Mucosa of descending colon (tissue), 3 donors: ENCODE data around the gene WFS1. TPM values are rescaled to one million over a fixed set of nuclear protein-coding genes. Genes with fewer than 3 reads are reported as not detected.
A peak's percentile ranks its signal among the peaks of the same experiment; 100 is the strongest.

Experiments used
- ATAC-seq: fragments of 200-7000 bp; cut with Tn5 transposase; one replicate; pipeline ENCODE4 v1.9.1; 2020; ENCODE audit warnings: mild to moderate bottlenecking, moderate library complexity
- DNase-seq, 3 donors: peaks; one replicate each; pipeline ENCODE4 v3.0.0-alpha.2; 2020
- H3K36me3 ChIP-seq: fragments of 200-600 bp; one replicate; pipeline ENCODE4 v1.8.0; 2021; ENCODE audit warnings: low read depth, mild to moderate bottlenecking
- H3K4me1 ChIP-seq: fragments of 200-600 bp; one replicate; pipeline ENCODE4 v1.8.0; 2021; ENCODE audit warnings: low read depth, mild to moderate bottlenecking
- H3K4me3 ChIP-seq: fragments of 200-600 bp; one replicate; pipeline ENCODE4 v1.8.0; 2021; ENCODE audit warnings: mild to moderate bottlenecking
- H3K9me3 ChIP-seq: fragments of 200-600 bp; one replicate; pipeline ENCODE4 v1.8.0; 2021; ENCODE audit warnings: mild to moderate bottlenecking
- intact Hi-C, 2 donors: fragments of 100-400 bp; cut with DNase I in 1 of 2; cut with micrococcal nuclease in 1 of 2; formaldehyde crosslinking; loops; one replicate each; pipeline versions ENCODE4 v1.11.0 to v1.11.1; 2022; cut with DNase I, micrococcal nuclease
- total RNA-seq, 3 donors: library from RNA; stranded (reverse); fragmentation: NEBNext Ultra II Directional in 2 of 3; extraction: Animal tissue kit (Norgen Biotek cat#: 25700) in 2 of 3; gene quantifications; one replicate each; pipeline versions ENCODE4 v1.2.1 to v1.2.4, GENCODE V29; 2021 to 2023
- TF ChIP-seq, protein P1 (sequence below): fragments of 200-600 bp; IDR thresholded peaks from one replicate; pipeline ENCODE4 v1.8.0; 2022; ENCODE audit warnings: antibody characterized with exemption, mild to moderate bottlenecking
- donor health status: DM: no; HTN: no; CAD: no; lungs with moderate emphysema.
- donor health status: DM: no; HTN: no; CAD: no.
- donor health status: DM: no; HTN: yes; CAD: no.

Gene WFS1
- total RNA-seq, 3 donors from 2014 or later, result 5.8 to 39.2 (median 14.9) TPM

DNA sequence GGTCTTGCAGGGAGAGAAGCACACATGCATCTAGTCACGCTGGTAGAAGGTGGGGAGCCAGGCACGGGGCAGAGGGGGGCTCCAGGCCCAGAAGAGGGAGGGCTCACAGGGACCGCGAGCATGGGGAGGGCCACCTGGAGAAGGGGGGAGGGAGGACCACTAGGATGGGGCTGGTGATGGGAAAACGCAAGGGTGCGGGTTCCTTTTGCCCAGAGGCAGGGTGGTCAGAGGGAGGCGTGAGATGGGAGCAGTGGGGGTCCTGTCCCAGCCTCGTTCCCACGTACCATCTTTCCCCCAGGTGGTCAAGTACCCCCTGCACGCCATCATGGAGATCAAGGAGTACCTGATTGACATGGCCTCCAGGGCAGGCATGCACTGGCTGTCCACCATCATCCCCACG is 30.7 kb downstream of the WFS1 start:
- ATAC-seq, result no peak
- Histone ChIP-seq H3K4me1 (no peaks in the 10 kb centered on the region), H3K4me3 (no peak overlapping the region), H3K9me3 (no peaks in the 10 kb centered on the region), H3K36me3 (no peaks in the 10 kb centered on the region)
- no peak for DNase-seq
- TF ChIP-seq, protein P1, sequence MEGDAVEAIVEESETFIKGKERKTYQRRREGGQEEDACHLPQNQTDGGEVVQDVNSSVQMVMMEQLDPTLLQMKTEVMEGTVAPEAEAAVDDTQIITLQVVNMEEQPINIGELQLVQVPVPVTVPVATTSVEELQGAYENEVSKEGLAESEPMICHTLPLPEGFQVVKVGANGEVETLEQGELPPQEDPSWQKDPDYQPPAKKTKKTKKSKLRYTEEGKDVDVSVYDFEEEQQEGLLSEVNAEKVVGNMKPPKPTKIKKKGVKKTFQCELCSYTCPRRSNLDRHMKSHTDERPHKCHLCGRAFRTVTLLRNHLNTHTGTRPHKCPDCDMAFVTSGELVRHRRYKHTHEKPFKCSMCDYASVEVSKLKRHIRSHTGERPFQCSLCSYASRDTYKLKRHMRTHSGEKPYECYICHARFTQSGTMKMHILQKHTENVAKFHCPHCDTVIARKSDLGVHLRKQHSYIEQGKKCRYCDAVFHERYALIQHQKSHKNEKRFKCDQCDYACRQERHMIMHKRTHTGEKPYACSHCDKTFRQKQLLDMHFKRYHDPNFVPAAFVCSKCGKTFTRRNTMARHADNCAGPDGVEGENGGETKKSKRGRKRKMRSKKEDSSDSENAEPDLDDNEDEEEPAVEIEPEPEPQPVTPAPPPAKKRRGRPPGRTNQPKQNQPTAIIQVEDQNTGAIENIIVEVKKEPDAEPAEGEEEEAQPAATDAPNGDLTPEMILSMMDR, result no peak
- intact Hi-C loops, result no loop called here

DNA sequence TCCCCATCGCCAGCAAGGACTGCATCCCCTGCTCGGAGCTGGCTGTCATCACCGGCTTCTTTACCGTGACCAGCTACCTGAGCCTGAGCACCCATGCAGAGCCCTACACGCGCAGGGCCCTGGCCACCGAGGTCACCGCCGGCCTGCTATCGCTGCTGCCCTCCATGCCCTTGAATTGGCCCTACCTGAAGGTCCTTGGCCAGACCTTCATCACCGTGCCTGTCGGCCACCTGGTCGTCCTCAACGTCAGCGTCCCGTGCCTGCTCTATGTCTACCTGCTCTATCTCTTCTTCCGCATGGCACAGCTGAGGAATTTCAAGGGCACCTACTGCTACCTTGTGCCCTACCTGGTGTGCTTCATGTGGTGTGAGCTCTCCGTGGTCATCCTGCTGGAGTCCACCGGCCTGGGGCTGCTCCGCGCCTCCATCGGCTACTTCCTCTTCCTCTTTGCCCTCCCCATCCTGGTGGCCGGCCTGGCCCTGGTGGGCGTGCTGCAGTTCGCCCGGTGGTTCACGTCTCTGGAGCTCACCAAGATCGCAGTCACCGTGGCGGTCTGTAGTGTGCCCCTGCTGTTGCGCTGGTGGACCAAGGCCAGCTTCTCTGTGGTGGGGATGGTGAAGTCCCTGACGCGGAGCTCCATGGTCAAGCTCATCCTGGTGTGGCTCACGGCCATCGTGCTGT is 31.5 kb downstream of the WFS1 start:
- Histone ChIP-seq H3K9me3 (no peaks in the 10 kb centered on the region), H3K36me3 (no peaks in the 10 kb centered on the region), H3K4me1 (no peaks in the 10 kb centered on the region), H3K4me3 (no peak overlapping the region)
- TF ChIP-seq, protein P1, result no peak
- DNase-seq (no peak), ATAC-seq (no peak)
- intact Hi-C loops, result no loop called here

DNA sequence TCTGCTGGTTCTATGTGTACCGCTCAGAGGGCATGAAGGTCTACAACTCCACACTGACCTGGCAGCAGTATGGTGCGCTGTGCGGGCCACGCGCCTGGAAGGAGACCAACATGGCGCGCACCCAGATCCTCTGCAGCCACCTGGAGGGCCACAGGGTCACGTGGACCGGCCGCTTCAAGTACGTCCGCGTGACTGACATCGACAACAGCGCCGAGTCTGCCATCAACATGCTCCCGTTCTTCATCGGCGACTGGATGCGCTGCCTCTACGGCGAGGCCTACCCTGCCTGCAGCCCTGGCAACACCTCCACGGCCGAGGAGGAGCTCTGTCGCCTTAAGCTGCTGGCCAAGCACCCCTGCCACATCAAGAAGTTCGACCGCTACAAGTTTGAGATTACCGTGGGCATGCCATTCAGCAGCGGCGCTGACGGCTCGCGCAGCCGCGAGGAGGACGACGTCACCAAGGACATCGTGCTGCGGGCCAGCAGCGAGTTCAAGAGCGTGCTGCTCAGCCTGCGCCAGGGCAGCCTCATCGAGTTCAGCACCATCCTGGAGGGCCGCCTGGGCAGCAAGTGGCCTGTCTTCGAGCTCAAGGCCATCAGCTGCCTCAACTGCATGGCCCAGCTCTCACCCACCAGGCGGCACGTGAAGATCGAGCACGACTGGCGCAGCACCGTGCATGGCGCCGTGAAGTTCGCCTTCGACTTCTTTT is 32.2 kb downstream of the WFS1 start:
- DNase-seq (peak in 1 of 3 donors; percentile 45), ATAC-seq (no peak)
- H3K36me3 ChIP-seq, result no peaks in the 10 kb centered on the region
- H3K9me3 ChIP-seq, result no peaks in the 10 kb centered on the region
- H3K4me3 ChIP-seq, result no peak overlapping the region
- TF ChIP-seq, protein P1, result no peak
- intact Hi-C loops, result no loop called here
- H3K4me1 ChIP-seq, result no peaks in the 10 kb centered on the region

DNA sequence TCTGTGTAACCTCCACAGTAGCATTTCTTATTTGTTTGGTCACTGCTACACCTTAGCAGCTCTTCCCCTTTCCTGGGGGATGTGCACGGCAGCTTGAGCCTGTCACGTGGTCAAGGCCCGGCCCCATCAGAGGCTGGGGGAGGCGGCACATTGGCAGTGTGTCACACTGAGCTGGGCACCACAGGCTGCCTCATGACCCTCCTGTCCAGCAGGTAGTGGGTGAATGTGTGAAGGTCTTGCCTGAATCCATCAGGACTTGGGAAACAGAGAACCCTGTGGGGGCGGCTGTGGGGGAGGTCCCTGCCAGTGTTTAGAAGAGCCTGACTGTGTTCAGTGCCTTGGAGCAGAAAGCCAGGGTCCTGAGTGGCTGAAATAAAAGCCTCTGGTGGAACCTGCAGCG is 33.2 kb downstream of the WFS1 start:
- no peaks in the 10 kb centered on the region for H3K36me3 ChIP-seq
- no peaks in the 10 kb centered on the region for H3K4me1 ChIP-seq
- ATAC-seq (no peak), DNase-seq (no peak)
- intact Hi-C loops, result no loop called here
- H3K4me3 ChIP-seq, result no peak overlapping the region
- TF ChIP-seq, protein P1, result no peak
- no peaks in the 10 kb centered on the region for H3K9me3 ChIP-seq

DNA sequence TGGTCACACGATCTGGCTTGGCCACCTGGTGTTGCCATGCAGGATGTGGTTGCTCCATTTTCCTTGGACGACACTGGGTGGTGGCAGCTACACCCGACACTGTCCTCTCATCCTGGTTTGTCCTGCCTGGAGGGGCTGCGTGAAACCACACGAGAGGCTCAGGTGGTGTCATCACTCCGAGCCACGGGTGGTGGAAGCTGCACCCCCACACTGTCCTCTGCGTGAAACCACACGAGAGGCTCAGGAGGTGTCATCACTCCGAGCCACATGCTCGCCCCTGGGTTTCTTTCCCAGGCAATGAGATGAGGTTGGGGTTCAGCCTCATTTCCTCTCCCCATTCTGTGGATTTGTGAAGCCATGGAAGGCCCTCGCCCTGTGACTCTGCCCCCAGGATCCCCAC is 34.3 kb downstream of the WFS1 start:
- no peak overlapping the region for H3K4me3 ChIP-seq
- DNase-seq (no peak), ATAC-seq (no peak)
- H3K36me3 ChIP-seq, result no peaks in the 10 kb centered on the region
- TF ChIP-seq, protein P1, result no peak
- no peaks in the 10 kb centered on the region for H3K9me3 ChIP-seq
- intact Hi-C loops, result no loop called here
- H3K4me1 ChIP-seq, result no peaks in the 10 kb centered on the region
